GM18517 (cell line): Measurements from ENCODE around the gene KSR2.

Source experiments
- ATAC-seq: cut with Tn5 transposase; IDR thresholded peaks from one replicate; pipeline ENCODE4 v1.9.1; 2021; ENCODE audit warnings: mild to moderate bottlenecking, moderate library complexity; ENCODE audit not compliant: unreplicated experiment

Gene KSR2

DNA sequence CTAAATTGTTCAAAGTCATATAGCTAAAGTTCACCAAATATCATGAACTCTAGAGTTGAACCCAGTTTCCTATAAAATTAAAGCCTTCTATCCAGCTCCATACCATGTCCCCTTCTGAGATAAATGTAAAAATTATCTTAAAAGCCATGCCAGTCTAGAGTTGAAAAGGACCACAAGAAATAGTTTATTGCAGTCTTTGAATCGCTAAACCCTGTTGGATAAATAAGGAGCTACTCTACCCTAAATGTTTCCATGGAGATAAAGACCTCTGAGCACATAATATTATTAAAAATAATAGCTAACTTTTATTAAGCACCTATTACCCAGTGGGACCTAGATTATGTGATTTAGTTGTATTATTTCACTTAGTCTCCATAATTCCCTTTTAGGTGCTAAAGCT, 379.8 kb downstream of the KSR2 start:
- no peak for ATAC-seq

DNA sequence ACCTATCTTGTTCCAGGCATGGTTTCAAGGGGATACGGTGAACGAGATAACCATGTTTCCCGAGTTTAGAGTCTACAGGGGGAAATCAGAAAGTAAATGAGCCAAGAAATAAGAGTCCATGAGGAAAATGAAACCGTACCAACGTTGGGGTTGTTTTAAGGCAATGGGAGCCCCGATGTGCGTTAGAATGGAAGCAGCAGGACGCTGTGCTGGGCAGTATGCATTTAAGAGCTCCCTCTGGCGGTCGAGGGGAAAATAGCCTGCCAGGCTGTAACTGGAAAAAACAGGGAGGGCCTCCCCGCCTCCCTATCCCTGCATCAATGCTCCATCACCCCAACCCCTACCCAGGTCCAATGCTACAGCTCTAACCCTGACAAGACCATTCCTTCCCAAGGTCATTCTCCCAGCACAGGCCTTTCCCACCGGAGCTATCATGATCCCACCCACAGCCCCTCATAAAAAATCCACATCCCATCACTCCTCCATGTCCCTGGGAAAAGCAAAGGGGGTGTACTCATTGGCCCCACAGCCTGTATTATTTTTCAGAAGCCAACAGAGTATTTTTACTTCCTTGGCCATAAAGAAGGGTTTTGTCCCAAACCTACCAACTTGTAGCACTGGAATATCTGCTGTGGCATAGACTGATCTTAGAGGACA, 381.0 kb downstream of the KSR2 start:
- no peak for ATAC-seq

DNA sequence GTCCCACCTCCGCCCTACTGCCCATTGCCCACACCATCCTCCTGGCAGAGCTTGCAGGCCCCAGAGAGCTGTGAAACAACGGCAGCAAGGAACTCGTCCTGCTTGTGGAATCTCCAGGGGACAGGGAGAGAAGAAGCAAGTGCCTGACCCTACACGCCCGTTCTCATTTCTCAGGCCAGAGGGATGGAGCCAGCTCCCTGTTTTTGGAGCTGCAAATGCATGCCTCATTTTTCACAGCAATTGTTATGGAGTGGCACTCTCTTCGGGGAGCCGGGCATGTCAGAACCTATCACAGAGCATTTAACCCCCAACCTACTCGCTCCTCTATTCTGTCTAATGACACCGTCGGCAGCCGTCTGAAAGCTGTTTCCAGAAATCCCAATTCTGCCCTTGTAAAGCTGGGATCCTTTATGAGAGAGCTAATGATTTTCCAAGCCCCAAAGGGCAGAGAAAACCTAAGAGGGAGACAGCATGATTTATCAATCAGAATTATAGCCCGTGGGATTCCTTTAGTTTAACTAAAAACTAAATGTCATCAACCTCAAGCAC, 385.0 kb downstream of the KSR2 start:
- ATAC-seq, result no peak

DNA sequence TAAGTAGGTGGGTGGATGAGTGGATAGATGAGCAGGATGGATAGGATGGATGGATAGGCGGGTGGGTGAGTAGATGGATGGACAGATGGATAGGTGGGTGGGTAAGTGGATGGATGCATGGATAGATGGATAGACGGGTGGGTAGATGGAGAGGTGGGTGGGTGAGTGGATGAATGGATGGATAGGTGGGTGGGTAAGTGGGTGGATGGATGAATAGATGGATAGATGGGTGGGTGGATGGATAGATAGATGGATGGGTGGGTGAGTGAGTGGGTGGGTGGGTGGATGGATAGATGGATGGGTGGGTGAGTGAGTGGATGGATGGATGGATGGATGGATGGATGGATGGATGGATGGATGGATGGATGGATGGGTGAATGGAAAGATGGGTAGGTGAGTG, 385.7 kb downstream of the KSR2 start:
- ATAC-seq, result no peak

DNA sequence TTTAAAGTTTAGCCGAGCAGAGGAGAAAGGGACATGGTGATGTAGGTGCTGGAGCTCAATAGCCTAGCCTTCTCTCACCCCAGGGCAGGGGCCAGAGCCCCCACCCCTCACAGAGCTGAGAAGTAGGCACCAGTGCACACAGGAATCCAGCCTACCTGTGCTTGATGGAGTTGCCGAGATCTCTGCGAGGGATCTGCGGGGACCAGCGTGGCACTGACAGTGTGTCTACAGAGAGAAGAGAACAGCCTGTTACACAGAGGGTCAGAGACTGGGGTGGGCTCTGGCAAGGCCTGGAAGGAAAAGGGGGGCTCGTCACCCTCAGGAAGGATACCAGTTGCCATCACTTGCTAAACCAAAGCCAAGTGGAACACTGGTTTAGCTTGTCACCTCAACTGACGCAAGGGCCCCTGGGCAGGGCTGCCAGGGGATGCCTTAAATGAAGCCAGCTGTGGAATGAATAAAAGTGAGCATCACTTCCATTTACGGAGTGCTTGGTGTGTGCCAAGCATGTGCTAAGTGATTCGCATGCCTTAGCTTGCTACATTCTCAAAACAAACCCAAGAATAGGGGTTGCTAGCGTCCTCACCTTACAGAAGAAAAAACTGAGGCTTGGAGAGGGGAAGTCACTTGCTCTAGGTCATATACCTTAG, 386.5 kb downstream of the KSR2 start:
- ATAC-seq, result no peak

DNA sequence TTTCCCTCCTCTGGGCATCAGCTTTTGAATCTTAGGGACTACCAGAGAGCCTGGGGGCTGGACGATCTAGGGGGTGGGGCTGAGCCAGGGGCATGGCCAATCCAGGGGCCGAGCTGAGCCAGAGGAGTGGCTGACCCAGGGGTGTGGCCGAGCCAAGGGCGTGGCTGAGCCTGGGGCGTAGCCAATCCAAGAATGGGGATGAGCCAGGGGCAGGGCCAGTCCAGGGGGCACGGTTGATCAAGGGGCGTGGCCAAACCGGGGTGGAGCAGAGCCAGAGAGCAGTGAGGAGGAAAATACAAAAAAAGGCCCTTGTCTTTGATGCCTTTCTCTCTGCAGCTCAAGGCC, 388.1 kb downstream of the KSR2 start:
- no peak for ATAC-seq

DNA sequence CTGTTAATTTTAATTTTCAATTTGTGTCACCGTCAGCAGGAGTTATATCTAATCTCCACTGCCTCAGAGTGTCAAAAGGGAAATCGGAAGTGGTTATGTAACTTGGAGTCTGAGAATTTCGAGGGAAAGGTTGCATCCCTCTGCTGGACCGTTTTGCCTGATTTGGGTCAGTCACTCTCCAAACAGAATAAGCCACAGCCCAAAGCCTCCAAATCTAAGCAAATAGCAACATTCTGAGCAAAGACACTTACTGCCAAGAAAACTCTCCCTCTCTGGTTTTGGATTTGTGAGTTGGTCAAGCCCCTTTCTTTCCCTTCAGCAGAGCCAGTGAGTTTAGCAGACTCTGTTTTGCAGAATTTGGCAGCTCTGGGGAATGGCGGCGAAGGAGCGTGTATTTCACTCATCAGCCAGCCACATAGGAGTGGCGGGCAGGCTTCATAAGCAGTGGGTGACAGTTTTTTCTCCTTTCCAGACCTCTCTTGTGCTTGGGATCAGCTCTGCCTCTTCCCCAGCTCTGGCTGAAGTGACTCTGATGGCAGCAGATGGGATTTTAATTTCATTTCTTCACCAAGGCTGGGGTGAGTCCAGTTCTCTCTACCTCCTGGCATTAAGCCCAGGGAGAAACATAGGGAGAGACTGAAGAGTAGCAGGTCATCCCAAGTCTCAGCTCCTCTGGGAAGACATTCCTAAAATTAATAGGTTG, 388.6 kb downstream of the KSR2 start:
- no peak for ATAC-seq

DNA sequence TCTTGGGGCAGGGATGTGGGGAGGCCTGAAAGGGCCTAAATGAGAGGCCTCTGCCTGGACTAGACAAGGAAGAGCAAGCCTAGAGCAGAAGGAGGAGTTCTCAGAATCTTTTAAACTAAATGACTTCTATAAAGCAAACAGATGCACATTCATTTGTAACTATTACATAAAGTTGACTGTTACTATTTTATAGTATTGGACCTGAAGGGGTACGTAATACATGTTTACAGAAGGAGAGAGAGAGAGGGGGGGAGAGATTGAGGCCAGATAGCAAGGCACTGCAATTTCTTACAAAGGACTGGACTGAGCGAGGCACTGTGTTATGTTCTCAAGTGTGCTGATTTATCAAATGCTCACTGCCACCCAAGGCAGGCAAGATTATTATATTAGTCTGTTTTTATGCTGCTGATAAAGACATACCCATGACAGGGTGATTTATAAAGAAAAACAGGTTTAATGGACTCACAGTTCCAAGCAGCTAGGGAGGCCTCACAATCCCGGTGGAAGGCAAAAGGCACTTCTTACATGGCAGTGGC, 391.6 kb downstream of the KSR2 start:
- no peak for ATAC-seq

DNA sequence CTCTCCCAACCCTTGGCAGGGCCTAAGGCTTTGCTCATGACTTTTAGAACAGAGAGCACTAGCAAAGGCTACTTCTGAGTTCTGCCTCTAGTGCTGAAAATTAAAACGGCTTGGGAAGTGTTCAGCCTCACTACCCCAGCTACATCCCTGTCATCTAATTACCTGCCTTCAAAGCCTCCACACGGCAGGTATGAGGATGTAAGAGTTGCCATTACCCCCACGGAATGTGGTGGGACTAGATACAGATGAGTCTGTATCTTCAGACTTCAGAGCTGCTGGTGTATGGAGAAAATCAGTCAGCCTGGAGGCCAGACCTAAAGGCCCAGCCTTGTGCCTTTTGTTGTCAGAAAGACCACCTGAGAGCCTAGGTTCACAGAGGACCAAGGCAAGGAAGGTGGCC, 392.7 kb downstream of the KSR2 start:
- no peak for ATAC-seq

DNA sequence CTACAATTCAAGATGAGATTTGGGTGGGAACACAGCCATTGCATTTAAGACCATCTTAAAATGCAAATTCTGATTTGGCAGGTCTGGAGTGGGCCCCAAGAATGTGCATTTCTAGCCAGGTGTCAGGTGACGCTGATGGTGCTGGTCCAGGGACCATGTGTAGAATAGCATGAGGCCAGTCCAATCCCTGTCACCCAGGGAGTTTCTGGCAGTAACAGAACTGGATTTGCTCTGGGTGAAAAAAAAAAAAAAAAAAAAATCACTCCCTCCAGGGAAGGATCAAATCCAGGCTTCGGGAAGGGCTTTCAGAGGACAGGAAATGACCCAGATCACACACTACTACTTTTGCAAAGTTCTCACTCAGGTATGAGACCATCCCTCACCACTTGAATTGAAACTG, 394.1 kb downstream of the KSR2 start:
- ATAC-seq, result no peak

DNA sequence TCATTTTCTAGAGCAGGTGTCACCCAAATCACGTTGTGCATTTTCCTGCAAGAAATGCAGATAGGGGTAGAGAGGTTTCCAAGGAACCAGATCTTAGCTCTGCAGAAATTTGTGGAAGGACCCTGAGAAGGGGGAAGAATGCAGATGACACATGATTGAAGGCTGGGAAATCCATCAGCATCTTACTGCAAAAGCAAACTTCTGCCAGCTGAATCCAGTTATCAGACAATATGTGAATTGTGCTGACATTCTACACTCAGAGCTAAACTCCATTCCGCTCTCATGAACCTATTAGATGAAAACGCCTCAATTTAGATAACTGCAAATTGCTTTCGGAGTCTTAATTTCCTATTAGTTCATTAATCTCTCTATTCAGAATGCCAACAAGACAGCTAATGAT, 396.0 kb downstream of the KSR2 start:
- no peak for ATAC-seq

DNA sequence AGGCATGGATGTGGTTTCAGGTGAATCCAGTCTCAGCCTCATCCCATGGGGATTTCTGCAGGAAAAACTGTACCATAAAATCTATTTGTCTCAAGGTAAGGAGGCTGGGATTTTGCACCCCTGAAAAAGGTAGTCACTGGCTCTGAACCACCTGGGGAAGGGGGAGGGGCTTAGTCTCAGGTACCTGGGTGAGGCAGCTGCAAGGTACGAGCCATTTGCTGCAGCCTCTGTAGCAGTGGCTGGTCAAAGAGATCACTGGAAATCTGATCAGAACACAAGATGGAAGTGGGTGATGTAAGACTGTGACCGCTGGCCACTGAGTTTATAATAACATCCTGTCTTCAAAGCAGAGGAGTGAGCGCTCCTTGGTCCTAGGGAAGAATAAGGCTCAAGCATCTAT, 397.5 kb downstream of the KSR2 start:
- ATAC-seq, result no peak

DNA sequence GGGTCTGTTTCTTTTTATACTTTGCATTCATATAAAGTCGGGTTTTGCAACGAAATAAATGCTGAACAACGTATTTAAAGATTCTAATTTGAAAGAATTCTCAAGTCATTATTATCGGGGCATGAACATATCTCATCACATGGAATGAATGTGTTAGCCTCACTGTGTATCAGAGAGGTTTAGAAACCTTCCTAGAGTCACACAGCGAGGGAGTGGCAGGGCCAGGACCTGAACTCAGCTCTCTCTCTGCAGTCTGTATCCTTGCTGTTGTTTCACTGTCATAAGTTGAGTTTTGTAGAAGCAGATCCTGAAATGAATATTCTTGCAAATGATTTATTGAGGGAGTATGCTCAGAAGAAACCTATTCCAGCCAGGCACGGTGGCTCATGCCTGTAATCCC, 398.2 kb downstream of the KSR2 start:
- ATAC-seq, result no peak

DNA sequence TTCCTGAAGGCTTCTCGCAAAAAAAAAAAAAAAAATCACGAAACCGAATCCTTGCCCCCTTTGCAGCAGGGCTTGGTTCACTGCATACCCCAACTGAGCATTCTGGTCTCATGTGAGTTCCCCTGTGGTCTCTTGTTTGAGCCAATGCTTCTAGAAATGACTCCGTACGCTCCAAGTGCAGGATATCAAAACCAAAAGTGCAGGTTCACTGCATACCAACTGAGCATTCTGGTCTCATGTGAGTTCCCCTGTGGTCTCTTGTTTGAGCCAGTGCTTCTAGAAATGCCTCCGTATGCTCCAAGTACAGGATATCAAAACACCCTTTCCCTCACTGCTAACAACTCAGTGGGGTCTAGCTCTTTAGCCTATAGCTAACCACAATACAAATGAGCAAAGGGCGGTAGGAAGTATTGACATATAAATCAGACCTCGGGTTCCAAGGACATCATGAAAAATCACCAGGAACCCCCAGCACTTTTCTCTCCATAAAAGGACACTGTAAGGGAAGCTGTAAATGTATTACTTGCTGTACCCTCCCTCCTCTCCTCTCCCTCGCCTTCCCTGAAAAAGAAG, 401.1 kb downstream of the KSR2 start:
- ATAC-seq, result no peak

DNA sequence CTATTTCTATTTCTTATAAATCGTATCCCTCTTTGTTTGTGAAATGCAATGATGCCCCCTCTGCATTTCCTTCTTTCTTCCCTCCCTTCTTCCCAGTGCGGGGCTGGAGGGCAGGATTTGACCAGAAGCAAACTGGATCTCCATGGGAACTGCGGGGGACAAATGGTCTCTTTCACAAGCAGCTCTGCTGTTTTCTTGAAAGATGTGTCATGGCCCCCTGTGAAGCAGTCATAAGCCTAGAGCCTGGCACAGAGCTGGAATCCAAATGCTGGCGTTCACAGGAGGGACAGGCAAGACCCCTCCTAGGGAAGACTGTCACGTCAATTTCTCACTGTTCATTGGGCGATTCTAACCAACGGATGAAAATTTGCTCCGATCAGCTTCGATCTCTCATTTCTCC, 403.9 kb downstream of the KSR2 start:
- no peak for ATAC-seq

DNA sequence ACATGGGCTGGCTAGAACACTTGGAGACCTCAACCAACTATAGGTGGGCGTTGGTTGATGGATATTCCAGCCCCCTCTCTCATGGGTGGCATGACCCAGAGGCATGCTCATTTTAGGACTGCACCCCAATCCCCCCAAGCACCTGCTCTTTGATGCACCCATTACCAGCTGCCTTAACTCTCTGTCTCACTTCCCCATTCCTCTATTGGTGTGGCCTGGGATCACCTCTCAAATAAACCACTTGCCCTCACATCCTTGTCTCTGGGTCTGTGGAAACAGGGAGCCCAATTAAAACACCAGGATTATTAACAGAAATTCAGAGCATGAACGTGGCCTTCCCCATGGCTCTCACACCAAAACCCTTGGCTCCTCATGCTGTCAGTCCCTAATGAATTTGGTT, 405.1 kb downstream of the KSR2 start:
- ATAC-seq, result no peak

DNA sequence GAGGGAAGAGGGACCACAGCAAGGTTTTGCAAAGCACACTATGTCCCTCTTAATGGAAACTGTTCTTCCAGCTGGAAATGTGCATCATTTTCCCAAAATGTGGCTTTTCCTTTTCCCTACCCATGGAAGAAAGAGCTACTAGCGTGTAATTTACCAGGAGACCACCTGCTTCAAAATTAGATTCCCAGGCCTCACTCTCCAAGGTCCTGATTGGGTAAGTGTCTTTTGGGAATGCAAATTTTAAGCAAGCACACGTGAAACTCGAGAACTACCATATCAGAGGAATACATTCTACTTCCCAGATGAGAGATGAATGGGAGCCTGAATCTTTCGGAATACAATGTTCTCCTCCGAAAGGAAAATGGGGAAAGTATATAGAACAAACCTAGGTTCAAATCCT, 405.8 kb downstream of the KSR2 start:
- ATAC-seq, result no peak

DNA sequence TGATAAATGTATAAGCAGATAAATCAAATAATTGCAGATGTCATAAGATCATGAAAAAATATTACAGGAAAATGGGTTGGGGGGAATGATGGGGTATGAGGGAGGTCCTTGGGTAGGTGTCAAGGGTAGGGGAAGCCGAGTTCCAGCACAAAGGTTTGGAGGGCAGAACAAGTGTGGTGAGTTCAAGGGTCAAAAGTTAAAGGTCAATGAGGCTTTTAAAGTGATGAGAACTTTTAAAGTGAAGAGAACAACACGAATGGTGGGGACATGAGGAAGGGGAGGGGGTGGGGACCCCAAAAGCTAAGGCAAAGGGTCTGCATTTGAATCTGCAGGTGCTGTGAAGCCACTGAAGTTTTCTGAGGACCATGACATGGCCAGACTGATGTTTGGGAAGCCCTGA, 406.8 kb downstream of the KSR2 start:
- ATAC-seq, result no peak

DNA sequence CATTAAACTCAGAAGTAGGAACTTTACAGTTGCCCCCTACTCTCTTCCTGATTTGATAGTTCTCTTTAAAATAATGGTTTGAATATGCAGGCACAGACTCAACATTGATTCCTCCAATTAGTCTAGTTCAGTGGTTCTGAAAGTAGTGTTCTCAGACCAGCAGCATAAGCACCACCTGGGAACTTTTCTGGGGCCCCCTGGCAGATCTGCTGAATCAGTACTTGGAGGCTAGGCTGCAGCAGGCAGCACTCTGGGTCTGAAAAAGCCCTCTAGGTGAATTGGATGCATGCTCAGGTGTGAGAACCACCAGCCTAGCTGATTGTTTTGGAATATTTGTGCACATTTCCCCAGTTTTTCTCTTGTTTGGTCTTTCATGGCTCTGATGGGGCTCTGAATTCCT, 408.8 kb downstream of the KSR2 start:
- no peak for ATAC-seq

DNA sequence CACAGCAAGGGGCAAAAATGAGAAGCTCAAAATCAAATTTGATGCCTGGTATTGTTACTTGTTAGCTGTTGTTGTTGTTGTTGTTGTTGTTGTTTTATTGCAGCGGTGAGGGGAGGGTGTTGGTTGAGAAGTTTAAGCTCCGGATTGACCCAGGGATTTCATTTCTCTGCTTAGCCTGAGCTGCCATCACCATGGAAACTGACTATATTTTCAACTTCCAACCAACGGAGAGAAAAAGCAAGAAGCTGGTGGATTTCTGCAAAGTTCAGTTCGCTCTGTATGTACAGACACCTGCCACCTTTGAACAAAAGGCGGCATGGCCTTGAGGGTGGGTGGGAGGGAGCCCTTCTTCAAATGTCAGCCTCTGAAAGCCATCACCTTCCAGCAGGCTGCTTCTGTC, 412.9 kb downstream of the KSR2 start:
- ATAC-seq, result no peak

DNA sequence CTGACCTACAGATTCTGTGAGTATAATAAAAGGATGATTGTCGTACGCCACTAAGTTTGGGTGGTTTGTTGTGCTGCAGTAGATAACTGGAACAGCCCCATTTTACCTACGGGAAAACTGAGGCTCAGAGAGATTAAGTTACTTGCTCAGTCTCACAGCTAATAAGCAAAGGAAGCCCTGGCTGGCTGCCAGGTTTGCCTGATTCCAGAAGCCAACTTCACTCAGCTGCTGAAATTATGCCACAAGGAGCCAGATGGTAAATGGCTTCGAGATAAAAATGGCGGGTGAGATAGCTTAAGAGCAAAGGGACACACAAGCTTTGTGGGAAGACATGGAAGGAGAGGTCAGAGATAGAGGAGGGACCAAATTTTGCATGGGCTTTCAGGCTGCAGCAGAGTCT, 415.8 kb downstream of the KSR2 start:
- ATAC-seq, result no peak

DNA sequence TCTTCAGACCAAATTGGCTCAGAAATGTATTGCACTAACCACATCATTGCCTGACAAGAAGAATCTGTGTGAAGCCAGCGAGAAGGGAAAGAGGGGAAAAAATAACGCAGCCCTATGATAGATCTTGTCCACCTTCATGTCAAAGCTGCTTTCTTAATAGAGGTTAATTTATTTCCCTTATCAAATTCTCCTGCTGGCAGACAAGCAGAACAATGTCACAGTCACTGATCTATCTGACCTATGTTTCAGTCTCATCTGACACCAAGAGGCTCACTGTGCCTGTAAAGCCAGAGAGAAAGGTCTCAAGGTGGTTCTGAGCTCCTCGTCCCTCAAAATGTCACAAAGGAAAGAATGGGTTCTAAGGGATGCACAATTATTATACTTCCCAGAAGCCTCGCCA, 417.1 kb downstream of the KSR2 start:
- ATAC-seq, result no peak
